Stimulated activated CD8-positive, alpha-beta memory T cell treated with anti-CD3 and anti-CD28 coated beads, Interleukin-4, amount 100 ng/mL, for 4 hours (primary cell): ENCODE results near the gene CNOT1.
A peak's percentile ranks its signal among the peaks of the same experiment; 100 is the strongest.
"Not testable (repeated sequence)": the region's sequence is repeated elsewhere in the genome, so short reads cannot be mapped to it uniquely, and the experiment has no call there.

Source experiments
- DNase-seq, 2 donors: peaks; one replicate each; pipeline ENCODE4 v3.0.0-alpha.2; 2020; ENCODE audit warnings: low read depth in 2 of 2, low spot score in 1 of 2

The CNOT1 gene

DNA sequence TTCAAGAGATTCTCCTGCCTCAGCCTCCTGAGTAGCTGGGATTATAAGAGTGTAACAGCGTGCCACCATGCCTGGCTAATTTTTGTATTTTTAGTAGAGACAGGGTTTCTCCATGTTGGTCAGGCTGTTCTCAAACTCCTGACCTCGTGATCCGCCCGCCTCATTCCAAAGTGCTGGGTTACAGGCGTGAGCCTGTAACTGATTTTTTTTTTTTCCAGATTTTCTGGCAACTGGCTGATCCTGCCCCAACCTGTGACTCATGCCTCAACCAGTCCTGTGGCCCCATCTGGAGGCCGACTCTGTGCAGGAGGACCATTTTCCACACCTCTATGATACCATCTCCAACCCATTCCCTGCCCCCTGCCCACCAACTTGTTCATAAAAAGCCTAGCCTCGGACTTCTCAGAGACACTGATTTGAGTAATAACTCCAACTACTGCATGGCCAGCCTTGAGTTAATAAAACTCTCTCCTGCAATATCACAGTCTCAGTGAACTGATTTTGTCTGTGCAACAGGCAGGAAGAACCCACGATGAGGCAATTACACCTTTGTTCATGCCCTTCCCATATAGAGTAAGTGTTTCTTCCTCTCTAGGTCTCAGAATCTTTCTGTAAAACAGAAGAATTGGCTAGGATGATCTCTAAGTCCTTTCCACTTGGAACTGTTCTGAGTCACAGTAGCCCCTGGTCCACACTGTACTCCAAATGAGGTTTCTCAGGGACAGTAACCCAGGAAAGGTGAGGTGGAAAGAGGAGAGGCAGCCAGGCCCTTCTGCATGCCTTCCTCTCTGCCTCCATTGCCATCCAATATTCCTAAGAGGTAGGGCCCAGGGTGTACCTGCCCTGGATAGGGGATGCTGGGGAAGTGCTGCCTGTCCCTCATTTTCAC, 8.8 kb upstream of the CNOT1 start:
- no peak for DNase-seq

DNA sequence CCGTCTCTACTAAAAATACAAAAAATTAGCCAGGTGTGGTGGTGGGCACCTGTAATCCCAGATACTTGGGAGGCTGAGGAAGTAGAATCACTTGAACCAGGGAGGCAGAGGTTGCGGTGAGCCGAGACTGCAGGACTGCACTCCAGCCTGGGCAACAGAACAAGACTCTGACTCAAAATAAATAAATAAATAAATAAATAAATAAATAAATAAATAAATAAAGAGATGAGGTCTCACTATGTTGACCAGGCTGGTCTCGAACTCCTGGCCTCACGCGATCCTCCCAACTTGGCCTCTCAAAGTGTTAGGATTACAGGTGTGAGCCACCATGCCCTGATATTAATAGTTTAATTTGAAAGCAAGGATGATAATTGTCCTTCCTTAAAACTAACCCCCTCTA, 7.4 kb upstream of the CNOT1 start:
- not testable (repeated sequence) for DNase-seq

DNA sequence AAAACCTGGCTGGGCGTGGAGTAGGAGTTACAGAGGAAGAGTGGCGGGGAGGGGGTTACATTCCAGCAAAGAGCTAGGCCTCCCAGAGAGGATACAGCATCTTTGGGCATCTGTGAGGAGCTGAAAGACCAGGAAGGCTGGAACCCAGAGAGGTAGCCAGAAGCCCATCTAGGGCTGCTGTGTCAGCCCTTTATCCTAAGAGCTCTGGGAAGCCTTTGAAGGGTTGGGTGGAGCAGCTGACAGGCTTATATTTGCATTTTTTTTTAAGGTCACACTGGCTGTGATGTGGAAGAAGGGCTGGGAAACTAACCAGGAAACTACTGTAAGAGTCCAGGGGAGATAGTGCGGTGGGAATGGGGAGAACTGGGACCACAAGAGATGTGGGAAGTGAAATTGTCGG, 6.8 kb upstream of the CNOT1 start:
- no peak for DNase-seq

DNA sequence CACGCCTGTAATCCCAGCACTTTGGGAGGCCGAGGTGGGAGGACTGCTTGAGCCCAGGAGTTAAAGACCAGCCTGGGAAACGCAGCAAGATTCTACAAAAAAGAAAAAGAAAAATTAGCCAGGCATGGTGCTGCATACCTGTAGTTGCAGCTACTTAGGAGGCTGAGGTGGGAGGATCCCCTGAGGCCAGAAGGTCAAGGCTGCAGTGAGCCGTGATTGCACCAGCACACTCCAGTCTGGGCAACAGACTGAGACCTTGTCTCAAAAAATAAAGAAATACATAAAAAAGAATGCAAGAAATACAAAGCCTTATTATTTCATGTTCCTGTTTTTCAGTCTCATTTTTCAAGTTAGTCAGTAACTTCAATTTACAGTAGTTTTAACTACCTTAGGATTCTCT, 5.9 kb upstream of the CNOT1 start:
- DNase-seq, result no peak

DNA sequence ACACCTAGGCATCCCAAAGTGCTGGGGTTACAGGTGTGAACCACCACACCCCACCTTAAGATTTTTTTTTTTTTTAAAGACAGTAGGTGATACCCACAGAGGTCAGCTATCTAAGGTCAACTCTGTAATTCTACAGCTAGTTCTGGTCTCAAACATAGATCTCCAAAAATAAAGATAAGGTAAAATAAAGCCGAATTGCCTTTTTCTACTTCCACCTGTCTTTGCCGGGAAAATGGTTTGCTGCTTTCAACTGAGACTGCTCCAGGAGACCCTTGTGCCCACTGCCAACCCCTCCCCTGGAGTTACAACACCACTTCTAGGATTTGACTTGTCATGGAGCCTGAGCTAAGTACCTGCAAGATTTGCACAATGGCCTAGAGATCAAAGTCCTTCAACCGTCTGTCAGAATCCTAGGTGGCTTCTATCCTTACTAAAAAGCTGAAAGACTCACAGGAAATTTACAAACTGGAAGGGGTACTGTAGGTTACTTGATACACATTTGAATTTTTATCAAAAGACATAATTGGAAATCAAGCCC, 4.7 kb upstream of the CNOT1 start:
- no peak for DNase-seq

DNA sequence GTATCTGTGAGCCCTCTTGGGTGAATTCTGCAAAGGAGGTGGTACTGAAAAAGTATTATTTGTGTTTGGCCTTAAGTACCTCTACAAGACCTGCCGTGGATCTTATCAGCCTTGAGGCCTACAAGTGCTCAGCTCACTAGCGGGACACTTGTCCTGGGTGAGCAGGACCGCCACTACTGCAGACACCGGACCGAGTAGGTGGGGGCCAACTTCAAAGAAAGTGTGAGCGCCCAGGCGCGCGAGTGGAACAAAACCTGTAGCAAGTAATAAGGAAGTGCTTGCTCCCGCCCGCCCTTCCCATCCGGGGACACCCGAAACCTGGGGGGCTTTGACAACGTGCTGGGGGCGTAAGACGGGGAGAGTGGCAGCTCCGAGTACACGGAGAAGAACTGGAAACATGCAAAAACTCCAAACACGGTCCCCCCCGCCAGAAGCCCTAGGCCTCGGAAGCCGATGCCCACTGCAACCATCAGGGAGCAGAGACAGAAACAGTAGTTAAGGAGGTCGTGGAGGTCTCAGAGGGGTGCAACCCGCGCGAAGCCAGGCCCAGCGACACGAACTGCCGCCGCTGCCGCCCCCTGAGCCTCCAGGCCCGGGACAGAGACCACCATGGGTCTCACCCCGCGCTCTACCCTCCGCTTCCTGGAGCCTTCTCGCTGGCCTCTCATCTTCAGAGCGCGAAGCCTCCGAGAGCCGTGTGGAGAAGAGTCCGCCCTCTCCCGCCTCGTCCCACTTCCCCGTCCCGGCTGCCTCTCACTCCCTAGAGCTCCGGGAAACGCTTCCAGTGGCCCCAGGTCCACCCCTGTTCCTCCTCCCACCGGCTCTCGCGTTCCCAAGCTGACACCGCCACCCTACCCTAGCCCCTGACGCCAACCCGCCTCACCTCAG, 537 bp downstream of the CNOT1 start:
- DNase-seq, result peak; percentile 21 to 23

DNA sequence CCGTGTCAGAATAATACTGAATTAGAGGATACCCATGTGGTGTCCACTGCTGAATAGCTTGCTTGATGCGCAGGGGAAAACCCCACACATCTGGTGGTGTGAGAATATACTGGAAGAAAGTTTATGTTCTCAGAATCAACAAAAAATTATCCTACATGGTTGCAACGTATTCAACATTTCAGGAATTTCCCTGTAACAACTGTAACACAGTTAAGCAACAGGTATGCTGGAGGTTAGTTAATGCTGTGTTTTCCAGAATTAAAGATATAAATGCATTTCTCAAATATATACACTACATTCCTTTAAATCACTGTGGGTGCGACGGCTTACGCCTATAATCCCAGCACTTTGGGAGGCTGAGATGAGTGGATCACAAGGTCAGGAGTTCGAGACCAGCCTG, 5.4 kb downstream of the CNOT1 start:
- no peak for DNase-seq

DNA sequence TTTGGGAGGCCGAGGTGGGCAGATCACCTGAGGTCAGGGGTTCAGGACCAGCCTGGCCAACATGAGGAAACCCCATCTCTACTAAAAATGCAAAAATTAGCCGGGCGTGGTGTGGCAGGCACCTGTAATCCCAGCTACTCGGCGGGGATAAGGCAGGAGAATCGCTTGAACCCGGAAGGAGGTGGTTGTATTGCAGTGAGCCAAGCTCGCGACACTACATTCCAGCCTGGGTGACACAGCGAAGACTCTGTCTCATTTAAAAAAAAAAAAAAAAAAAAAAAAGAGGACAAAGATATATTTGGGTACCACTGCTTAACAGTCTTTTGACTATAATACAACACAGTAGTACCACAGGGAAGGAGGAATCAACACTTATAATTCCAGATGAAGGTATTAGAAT, 9.2 kb downstream of the CNOT1 start:
- DNase-seq, result no peak

DNA sequence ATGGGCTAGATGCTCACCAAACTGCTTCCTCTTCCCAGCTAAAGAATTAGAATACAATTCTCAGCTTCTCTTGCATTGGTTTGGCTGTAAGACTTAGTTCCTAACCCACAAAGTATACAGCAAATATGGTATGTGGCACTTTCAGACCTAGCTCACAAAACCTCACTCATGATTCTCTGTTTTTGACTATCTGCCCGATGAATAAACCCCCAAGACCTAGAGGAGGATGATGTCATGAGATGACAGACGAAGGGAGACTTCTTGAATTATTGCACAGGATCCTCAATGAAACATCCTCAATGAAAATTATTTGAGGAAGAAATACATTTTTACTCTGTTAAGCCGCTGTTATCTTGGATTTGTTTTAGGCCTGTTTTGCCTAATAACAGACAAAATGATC, 14.3 kb downstream of the CNOT1 start:
- no peak for DNase-seq

DNA sequence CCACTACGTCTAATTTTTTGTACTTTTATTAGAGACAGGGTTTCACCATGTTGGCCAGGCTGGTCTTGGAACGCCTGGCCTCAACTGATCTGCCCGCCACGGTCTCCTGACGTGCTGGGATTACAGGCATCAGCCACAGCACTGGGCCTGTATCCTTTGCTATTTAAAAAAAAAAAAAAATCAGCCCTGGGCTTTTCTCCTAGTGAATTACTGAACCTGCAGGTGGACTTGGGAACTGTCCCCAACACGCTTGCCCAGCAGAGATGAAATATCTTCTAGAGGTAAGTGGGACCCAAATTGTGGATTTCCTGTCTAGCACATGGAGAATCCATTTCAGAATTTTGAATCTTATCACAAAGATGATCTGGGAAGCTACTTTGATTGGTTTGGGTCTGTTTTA, 14.8 kb downstream of the CNOT1 start:
- no peak for DNase-seq

DNA sequence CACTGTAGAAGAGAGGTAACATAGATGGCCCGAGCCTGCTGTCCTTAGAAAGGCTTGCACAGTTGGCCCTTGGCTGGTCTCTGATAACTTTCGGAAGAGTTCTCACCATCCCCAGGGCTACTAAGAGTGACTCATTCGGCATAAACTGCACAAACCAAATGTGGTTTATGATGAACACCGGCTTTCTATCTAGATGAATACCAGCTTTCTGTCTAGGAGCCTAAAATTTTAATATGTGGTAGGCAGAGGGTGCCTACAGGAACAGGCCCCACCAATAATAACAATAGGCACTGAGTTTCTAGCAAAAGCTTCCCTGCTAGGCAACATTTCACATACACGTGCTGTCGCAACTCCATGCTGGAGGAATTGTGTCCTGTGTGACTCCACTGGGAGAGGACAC, 15.4 kb downstream of the CNOT1 start:
- DNase-seq, result no peak

DNA sequence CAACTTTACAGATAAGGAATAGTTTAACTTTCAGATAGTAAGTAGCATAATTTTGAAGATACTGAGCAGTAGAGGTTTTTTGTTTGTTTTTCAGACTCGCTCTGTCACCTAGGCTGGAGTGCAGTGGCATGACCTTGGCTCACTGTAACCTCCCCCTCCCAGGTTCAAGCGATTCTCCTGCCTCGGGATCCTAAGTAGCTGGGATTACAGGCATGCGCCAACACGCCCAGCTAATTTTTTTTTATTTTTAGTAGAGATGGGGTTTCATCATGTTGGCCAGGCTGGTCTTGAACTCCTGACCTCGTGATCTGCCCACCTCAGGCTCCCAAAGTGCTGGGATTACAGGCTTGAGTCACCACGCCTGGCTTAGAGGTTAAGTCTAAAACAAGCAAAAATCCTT, 16.7 kb downstream of the CNOT1 start:
- not testable (repeated sequence) for DNase-seq

DNA sequence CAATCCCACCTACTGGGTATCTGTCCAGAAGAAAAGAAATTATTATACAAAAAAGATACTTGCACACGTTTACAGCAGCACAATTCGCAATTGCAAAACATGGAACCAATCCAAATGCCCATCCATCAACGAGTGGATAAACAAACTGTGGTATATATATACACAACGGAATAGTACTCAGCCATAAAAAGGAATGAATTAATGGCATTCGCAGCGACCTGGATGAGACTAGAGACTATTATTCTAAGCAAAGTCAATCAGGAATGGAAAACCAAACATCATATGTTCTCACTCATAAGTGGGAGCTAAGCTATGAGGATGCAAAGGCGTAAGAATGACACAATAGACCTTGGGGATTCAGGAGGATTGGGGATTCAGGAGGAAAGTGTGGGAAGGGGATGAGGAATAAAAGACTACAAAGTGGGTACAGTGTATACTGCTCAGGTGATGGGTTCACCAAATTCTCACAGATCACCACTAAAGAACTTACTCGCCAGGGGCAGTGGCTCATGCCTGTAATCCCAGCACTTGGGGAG, 21.0 kb downstream of the CNOT1 start:
- DNase-seq, result no peak

DNA sequence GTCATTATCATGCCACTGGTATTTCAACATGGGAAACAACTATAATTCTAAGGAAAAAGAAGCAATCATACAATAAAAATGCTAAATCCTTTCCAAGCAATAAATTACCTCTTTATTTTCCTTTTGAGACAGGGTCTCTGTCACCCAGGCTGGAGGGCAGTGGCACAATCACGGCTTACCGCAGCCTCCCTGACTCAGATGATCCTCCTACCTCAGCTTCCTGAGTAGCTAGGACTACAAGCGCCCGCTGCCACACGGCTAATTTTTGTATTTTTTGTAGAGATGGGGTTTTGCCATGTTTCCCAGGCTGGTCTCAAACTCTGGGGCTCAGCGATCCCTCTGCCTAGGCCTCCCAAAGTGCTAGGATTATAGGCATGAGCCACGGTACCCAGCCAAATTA, 24.1 kb downstream of the CNOT1 start:
- no peak for DNase-seq

DNA sequence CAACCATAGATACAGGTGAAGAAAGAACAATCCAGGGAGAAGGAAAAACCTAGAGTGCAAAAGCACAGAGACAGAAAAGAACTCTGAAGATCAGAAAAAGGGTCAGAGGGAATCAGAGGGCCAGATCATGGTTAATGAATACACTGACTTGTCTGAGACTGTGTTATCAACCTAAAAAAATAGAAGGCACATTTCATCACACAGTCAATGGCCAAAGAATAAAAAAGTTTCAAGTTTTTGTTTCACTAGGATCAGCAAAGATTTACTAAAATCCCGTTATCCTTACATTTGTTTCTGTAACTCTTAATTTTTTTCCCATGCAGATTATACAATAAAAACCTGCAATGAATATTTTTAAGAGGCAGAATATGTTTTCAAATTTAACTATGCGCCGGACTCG, 38.5 kb downstream of the CNOT1 start:
- no peak for DNase-seq

DNA sequence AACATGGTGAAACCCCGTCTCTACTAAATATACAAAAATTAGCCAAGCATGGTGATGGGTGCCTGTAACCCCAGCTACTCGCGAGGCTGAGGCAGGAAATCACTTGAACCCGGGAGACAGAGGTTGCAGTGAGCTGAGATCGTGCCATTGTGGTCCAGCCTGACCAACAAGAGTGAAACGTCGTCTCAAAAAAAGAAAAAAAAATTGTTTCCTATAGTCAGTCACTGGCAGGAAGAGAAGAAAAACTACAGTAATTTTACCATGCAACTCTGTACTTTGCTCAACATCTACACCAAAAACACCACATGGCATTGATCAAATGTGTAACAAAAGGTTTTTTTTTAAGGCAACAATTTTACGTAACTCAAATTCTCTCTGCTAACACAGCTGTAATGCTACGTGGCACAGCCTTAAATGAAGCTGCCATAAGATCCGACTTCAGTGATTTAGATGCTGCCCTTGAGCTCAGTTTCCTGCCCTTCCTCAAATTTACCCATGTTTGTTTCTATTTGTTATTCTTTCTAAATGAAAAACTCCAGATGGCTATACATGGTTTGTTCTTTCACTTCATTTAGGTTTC, 40.2 kb downstream of the CNOT1 start:
- no peak for DNase-seq

DNA sequence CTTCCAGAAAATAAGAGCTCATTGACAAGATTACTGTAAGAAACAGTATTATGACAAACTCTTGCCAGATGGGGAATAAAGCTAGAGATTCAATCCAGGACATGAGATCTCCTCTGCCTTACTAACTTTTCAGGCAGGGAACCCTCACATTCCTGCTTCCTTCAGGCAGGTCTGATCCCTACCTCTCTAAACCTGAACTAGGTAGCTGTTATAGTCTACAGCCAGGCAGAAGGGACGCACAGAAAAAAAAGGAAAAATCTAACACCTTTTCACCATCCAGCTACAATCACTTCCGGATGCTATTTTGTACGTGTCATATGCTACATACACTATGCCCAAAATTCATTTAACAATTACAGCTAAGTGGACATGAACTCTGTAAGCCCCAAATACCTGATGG, 41.2 kb downstream of the CNOT1 start:
- no peak for DNase-seq

DNA sequence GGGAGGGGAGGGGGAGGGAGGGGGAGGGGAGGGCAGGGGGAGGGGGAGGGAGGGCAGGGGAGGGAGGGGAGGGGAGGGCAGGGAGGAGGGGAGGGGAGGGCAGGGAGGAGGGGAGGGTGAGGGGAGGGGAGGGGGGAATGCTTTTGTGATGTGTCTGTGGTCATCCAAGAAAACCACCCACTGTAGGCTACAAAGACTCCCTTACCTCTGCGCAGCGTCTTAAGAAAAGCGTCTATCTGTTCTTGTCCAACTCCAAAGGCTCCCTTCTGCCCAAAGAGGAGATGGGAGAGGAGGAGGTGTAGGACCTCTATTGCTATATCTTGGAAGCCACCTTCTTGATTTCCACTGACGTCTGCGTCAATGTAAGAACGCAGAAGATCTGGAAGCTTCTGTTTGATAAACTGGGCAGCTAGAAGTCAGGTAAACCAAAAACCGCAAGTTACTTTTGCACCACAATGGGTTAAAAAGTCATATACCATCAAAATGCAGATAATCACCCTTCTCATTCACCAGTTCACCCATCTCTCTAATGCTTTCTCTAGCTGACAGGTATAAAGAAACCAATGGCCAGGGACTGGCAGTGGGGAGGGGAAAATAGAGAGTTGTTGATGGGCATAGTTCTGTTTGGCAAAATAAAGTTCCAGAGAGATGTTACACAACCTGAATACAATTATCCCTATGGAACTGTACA, 43.1 kb downstream of the CNOT1 start:
- DNase-seq, result no peak

DNA sequence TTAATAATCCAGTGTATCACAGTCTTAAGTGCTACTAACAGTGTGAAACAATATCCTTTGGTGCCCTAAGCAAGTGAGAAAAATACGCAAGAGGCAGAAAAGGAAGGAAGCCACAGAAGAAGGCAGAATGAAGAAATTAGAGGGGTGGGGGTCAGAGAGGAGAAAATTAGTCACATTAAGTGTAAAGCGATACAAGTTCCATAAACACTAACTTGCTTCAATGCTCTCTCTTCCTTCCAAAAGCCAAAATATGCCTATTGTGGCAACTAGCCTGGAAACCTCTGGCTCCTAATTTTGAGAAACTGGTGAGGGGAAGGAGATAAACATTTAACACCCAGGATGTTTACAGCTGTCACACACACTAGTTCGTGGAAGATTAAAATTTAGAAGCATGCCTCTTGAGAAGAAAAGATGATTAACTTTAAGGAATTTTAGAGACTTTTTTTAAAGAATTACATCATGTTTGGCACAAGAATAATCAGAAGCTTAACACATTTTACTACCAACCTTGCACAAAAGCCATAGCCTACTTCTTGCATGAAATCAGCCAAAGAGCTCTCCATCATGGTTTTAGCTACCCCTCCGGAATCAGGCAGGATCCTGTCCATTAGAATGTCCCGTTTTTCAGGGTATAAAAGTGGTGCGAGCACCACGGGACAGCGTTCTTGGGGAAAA, 44.7 kb downstream of the CNOT1 start:
- no peak for DNase-seq
